ENCODE measurements around the gene CTNNA1.

DNA sequence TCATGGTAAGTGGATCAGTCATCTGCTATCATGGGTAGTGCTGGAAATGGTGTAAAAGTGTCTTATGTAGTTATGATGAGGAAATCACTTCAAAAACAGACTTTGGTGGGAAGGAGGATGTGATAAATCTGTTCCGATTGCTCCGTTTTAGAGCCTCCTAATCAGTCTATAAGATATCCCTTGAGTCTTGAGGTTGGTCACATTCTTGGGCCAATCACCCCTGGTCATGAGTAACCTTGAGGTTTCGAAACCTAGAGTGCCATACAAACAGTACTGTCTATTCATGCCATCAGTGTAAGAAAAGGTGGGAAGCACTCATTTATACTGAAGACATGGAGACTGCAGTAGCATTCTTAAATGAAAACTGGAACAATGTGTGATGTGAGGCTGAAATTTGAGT is 76.1 kb downstream of the CTNNA1 start:
- no peak for TF ChIP-seq POLR2A (IDR thresholded peaks at IDR 0.05)
- TF ChIP-seq, protein P1, sequence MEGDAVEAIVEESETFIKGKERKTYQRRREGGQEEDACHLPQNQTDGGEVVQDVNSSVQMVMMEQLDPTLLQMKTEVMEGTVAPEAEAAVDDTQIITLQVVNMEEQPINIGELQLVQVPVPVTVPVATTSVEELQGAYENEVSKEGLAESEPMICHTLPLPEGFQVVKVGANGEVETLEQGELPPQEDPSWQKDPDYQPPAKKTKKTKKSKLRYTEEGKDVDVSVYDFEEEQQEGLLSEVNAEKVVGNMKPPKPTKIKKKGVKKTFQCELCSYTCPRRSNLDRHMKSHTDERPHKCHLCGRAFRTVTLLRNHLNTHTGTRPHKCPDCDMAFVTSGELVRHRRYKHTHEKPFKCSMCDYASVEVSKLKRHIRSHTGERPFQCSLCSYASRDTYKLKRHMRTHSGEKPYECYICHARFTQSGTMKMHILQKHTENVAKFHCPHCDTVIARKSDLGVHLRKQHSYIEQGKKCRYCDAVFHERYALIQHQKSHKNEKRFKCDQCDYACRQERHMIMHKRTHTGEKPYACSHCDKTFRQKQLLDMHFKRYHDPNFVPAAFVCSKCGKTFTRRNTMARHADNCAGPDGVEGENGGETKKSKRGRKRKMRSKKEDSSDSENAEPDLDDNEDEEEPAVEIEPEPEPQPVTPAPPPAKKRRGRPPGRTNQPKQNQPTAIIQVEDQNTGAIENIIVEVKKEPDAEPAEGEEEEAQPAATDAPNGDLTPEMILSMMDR (IDR thresholded peaks at IDR 0.05) = no peak
